ES-I3 (cell line): ENCODE data around the gene CHCT1.

Source experiments
- H3K36me3 ChIP-seq: 2 replicates; pipeline ENCODE4 v1.6.1; 2013; ENCODE audit warnings: mild to moderate bottlenecking, low read length, control low read depth, moderate library complexity; ENCODE audit not compliant: insufficient read depth
- H3K4me1 ChIP-seq: 2 replicates; pipeline ENCODE4 v1.6.1; 2013; ENCODE audit warnings: mild to moderate bottlenecking, control low read depth, low read length; ENCODE audit not compliant: insufficient read depth
- H3K9ac ChIP-seq: 2 replicates; pipeline ENCODE4 v1.6.1; 2013; ENCODE audit warnings: low read depth, mild to moderate bottlenecking, low read length, moderate library complexity
- H3K9me3 ChIP-seq: 2 replicates; pipeline ENCODE4 v1.6.1; 2013; ENCODE audit warnings: mild to moderate bottlenecking, low read length, moderate library complexity; ENCODE audit not compliant: control insufficient read depth, insufficient read depth

CHCT1 gene

DNA sequence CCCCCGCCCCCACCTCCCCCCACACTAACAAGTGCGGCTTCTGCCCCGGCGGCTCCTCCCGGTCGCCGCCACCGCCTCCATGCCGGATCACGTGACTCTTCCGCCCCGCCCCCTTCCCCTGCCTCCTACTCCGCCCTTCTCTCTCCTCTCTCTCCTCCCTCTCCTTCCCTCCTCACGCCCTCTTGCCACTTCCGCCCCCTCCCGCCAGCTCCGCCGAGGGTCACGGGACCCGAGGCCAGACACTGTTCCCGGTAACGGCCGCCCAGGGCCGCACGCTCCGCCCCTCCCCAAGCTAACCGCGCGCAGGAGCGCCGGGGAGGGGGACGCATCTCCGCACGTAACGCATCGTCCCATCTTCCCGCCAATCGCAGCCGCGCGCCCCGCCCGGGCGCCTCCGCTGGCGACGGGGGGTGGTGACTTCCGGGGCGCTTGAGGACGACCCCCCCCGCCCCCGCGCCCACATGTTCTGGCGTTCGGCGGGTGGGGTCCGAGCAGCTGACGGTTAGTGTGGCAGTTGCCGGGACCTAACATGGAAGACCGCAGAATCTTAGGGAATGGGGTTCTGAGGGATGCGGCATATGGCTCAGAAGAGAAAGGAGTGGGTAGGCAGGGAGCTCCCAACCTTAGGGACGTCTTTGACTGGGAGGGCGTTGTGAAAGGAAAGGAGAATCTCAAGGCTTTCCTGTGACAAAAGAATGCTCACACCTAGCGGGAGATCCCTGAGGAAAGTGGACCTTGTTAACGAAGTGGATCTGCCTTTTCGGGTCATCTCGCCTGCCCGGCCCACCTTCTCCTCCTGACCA lies 30.0 kb upstream of the CHCT1 start, which contains the start of gene USP32:
Gene USP32, minus strand, starts transcription at position 92 of the 803 bp plus-strand sequence. CDS start 194 bp downstream, outside the sequence.
- peaks cover 23% of the 10 kb centered on the region for H3K4me1 ChIP-seq
- no peaks in the 10 kb centered on the region for H3K9me3 ChIP-seq
- peak within 1 kb of the TSS; percentile 73 for H3K9ac ChIP-seq
- no peaks in the 10 kb centered on the region for H3K36me3 ChIP-seq

DNA sequence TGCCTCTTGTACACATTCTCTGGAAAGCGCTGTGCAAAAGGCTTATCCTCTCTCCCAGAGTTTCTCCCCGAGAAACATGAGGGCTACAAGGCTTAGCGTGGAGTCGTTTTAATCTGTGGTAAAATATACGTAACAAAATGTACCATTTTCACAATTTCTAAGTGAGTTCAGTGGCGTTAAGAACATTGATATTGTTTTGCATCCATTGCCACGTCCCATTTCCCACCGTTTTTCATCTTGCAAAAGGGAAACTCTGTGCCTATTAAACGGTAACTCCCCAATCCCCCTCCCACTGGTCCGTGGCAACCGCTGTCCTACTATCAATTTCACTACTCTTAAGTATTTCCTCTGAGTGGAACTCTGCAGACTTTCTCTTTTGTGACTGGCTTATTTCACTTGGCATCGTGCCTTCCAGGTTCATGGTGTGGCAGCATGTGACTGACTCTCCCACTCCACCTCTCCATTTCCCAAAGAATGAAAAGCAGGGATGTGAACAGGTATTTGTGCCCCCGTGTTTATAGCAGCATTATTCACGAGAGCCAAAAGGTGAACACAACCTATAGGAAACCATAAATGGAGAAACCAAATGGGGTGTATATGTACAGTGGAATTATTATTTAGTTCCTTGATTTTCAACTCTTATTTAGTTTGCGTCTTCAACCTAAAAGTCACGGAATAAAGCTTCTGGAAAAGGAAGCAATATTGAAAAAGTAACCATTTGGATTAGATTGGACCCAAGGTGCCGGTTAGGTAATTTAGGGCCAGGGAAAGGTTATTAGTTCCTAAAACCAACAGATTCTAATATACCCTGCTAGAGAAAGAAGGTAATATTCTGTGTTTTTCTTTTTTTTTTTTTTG lies 29.2 kb upstream of the CHCT1 start:
- peaks cover 15% of the 10 kb centered on the region for H3K4me1 ChIP-seq
- H3K9ac ChIP-seq, result peak overlapping the region; percentile 73
- no peaks in the 10 kb centered on the region for H3K9me3 ChIP-seq
- no peaks in the 10 kb centered on the region for H3K36me3 ChIP-seq

DNA sequence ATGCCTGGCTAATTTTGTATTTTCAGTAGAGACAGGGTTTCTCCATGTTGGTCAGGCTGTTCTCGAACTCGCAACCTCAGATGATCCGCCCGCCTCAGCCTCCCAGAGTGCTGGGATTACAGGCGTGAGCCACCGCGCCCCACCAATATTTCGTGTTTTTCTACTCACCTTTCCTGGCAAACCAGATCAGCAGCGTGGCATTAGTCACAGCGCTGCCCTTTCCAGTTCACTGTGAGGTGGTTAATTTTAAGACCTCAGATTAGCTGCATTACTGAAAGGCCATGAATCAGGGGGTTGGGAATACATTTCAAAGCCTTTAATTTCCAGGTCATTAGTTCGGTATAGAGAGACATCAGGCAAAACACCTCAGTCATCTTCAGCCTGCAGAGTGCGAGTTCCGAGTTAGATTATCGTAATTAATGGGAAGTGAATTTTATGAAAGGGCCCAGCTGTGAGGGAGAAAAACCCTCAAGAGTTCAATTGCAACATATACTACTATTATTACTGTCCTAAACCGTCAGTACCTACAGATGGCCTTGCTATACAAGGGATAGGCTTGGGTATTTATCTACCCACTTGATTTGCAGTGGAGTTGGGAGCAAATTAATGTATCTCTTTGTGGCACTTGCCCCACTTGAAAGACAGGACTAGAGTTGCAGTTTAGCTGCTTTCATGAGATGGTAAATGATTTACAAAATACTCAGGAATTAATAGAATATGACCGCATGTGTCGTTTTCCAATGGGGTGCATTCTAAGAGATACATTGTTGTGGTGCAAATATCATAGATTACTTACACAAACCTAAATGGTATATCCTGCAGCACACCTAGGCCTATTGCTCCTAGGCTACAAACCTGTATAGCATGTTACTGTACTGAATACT lies 28.2 kb upstream of the CHCT1 start:
- H3K36me3 ChIP-seq, result no peaks in the 10 kb centered on the region
- no peaks in the 10 kb centered on the region for H3K9me3 ChIP-seq
- no peak overlapping the region for H3K9ac ChIP-seq
- H3K4me1 ChIP-seq, result peaks cover 5% of the 10 kb centered on the region

DNA sequence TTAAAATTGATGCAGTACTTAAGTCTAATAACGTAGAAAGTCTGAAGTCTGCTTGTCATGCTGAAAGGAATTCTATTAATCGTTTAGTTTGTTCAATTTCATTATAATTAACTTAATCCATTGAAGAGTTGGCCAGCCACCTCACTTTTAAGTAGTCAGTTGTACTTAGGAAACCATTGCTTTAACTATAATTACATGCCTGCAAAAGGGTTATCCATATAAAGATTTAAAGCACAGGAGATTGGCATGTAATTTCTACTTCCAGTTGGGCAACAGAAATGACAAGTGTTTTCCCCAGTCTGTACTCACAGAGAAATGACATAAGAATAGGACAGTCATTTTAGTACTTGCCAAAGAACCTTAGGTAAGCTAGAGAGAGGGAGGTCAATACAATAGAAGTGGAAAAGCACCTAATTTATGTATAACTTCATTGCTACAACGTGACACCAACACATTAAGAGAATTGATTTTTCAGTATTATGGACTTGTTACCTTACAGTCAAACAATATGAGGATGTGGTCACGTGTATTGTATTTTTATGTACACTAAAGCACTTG lies 26.7 kb upstream of the CHCT1 start:
- Histone ChIP-seq H3K9me3 (no peaks in the 10 kb centered on the region), H3K4me1 (no peaks in the 10 kb centered on the region; the same call in 1 of the 2 replicates), H3K36me3 (no peaks in the 10 kb centered on the region), H3K9ac (no peak overlapping the region)

DNA sequence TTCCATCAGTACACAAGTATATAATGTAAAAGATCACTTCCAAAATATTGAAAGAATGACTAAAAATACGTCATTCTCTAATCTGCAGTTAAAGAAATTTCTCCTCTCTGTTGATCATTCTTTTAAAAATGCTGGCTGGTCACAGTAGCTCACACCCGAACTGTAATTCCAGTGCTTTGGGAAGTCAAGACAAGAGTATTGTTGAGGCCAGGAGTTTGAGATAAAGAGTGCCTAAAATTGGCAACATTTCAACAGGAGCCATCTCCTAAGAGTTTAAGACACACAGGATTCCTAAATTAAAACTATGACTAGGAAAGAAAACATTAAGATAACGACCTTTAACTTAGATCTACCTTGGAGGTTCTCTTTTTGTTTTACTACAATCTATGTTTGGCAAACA lies 25.9 kb upstream of the CHCT1 start:
- no peak overlapping the region for H3K9ac ChIP-seq
- H3K36me3 ChIP-seq, result no peaks in the 10 kb centered on the region
- no peaks in the 10 kb centered on the region; the same call in 1 of the 2 replicates for H3K4me1 ChIP-seq
- no peaks in the 10 kb centered on the region for H3K9me3 ChIP-seq

DNA sequence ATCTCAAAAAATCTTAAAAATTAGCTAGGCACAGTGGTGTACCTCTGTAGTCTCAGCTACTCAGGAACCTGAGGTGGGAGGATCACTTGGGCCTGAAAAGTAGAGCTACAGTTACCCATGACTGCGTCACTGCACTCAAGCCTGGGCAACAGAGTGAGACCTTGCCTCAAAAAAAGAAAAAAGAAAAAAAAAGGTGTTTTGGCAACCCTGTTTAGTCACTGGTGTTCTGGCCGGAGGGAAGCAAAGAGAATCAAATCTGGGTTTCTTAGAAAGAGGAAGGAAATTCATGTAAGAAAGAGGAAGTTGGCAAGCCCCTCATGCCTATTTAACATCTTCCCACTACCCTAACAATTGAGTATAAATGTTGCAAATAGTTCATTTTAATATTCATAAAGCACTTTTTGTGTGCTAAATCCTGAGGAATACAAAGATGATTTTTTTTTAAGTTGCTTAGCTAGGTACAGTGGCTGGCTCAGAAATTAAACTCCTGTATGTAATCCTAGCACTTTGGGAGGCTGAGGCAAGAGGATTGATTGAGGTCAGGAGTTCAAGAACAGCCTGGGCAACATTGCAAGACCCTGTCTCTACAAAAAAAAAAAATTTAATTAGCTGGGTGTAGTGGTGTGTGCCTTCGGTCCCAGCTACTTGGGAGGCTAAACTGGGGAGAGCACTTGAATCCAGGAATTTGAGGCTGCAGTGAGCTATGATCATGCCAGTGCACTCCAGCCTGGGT lies 23.9 kb upstream of the CHCT1 start:
- Histone ChIP-seq H3K9ac (no peak overlapping the region), H3K4me1 (no peaks in the 10 kb centered on the region), H3K9me3 (no peaks in the 10 kb centered on the region), H3K36me3 (no peaks in the 10 kb centered on the region)

DNA sequence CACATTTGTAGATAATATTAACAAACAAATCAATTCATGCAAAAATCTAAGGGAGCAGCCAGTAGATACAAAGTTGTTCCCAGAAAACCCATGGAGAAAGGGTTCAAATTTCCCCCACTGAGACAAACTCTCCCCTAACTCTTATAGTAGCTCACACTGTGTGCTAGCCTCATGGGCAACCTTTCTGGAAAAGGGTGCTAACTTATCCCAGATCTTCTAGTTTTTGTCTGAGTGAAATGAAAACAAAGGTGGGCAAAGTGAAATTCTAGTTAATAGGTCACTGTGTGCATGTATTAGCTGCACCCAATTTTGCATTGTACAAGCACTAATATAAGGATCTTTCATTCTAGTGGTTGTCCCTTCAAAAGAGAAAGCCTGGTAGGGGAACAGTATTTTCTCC lies 20.5 kb upstream of the CHCT1 start:
- Histone ChIP-seq H3K9me3 (no peaks in the 10 kb centered on the region), H3K9ac (no peak overlapping the region), H3K36me3 (no peaks in the 10 kb centered on the region), H3K4me1 (no peaks in the 10 kb centered on the region)

DNA sequence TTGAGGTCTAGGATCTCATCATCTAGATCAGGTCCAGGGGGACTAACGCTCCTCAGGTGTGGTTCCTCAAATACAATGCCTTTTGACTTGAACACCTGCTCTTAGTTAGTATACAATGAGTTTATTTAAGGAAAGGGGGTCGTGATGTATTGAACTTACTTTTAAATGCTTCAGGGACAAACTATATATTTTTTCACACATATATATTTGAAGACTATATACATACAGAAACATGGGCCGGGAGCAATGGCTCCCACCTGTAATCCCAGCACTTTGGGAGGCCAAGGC lies 18.8 kb upstream of the CHCT1 start:
- no peaks in the 10 kb centered on the region for H3K4me1 ChIP-seq
- no peaks in the 10 kb centered on the region for H3K9me3 ChIP-seq

DNA sequence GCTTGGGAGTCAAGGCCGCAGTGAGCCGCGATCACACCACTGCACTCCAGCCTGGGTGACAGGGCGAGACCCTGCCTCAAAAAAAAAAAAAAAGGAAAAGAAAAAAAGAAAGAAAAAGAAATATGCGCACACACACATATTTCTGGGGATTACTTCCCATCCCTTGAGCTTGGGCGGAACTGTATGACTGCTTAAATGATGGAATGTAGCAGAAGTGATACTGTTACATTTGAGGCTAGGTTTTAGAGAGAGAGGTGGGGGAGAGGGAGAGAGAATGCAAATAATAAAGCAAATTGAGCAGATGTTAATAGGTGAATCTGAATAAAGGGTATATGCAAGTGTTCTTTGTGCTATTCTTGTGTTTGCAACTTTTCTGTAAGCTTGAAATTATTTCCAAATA lies 18.3 kb upstream of the CHCT1 start:
- Histone ChIP-seq H3K4me1 (no peaks in the 10 kb centered on the region), H3K9me3 (no peaks in the 10 kb centered on the region), H3K36me3 (no peaks in the 10 kb centered on the region), H3K9ac (no peak overlapping the region)

More for the DNA sequence above, 18.8 kb upstream of the CHCT1 start:
- Histone ChIP-seq H3K36me3 (no peaks in the 10 kb centered on the region), H3K9ac (no peak overlapping the region)

DNA sequence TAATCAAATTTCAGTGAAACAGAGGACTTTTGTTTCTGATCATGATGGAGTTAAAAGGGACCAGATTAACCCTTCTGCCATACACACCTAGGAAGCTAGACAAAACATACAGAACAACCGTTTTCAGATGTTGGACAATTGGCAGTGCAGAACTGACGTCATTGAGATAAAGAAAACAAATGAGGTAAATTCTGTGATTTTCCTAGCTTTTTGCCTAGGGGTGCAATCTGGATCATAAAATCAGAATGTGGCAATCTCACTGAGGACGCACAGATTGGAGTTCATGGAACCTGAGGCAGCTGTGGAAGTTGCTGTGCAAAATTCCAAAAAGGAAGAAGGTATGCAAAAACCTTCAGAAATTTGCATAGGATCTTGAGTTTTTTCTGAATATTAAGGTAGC lies 15.4 kb upstream of the CHCT1 start:
- Histone ChIP-seq H3K4me1 (no peaks in the 10 kb centered on the region), H3K9ac (no peak overlapping the region)

DNA sequence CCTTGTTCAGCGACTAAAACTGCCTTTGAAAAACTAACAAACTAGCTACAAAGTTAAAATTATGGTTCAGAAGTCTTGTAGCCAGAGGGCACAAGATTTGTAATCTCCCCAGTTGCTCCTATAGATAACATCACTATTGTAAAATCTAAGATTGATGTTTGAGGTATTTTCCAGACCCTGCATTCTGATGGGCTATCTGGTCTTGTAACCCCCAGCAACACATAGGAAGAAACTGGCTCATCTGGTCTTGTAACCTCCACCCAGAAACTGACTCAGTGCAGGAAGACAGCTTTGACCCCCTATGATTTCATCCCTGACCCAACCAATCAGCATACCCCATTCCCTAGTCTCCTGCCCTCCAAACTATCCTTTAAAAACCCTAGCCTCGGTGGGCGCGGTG lies 12.3 kb upstream of the CHCT1 start:
- Histone ChIP-seq H3K36me3 (no peaks in the 10 kb centered on the region), H3K9ac (no peak overlapping the region), H3K9me3 (peaks cover 7% of the 10 kb centered on the region), H3K4me1 (peaks cover 4% of the 10 kb centered on the region; the same call in 1 of the 2 replicates)

More for the DNA sequence above, 15.4 kb upstream of the CHCT1 start:
- H3K9me3 ChIP-seq, result peaks cover 7% of the 10 kb centered on the region
- H3K36me3 ChIP-seq, result no peaks in the 10 kb centered on the region

DNA sequence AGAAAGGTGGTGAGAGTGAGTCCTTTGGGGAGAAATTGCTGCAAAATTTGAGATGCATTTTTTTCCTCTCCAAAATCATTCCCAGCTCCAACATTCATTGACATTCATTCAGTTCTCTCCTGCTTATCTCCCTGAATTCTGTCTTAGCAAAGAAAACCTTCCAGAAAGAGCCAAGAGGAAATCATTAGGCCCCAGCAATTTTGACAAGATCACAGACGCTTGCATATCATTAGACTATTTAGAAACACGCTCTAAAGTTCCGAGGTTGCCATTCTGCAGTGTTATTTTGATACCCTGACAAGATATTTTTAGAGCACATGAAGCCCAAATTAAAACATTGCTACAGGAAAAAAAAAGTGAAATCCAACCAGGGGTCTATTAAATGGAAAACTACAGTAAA lies 9.6 kb upstream of the CHCT1 start:
- H3K36me3 ChIP-seq, result no peaks in the 10 kb centered on the region
- no peak overlapping the region for H3K9ac ChIP-seq
- H3K4me1 ChIP-seq, result peaks cover 4% of the 10 kb centered on the region; the same call in 1 of the 2 replicates
- peaks cover 7% of the 10 kb centered on the region for H3K9me3 ChIP-seq

DNA sequence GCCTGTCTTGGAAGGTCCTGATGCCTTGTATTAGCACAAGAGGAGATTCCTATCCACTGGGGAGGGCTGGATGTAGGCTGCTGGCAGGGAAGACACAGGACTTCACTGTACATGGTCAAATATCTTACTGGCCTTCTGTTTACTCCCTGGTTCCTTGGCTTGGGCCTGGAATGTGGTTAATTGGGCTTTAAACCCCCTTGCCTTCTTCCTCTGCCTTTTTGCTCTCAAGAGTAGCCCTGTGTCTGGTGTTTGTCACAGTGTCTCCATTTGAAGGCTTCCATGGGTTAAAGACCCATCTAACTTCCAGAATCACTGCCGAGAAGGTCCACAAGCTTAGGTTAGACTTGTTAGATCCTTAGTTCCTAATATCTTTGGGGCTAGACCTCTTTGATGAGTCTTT lies 7.1 kb upstream of the CHCT1 start:
- no peak overlapping the region for H3K9ac ChIP-seq
- peaks cover 4% of the 10 kb centered on the region; the same call in 1 of the 2 replicates for H3K4me1 ChIP-seq
- no peaks in the 10 kb centered on the region for H3K9me3 ChIP-seq

More for the DNA sequence above, 7.1 kb upstream of the CHCT1 start:
- no peaks in the 10 kb centered on the region for H3K36me3 ChIP-seq
